Chondrocyte (in vitro differentiated cells): ENCODE data around the gene CRTC2. TPM values are rescaled to one million over a fixed set of nuclear protein-coding genes. Genes with fewer than 3 reads are reported as not detected.

Source experiments
- DNase-seq: peaks from one replicate; pipeline ENCODE4 v3.0.0; 2021; ENCODE audit warnings: mixed read lengths, low spot score
- H3K27ac Mint-ChIP-seq: one replicate; pipeline ENCODE4 v1.8.0; 2021; ENCODE audit warnings: mild to moderate bottlenecking, moderate library complexity, mixed read lengths; ENCODE audit not compliant: unreplicated experiment
- H3K27me3 Mint-ChIP-seq: 2 replicates; pipeline ENCODE4 v1.8.0; 2021; ENCODE audit warnings: low read depth, mixed read lengths
- H3K36me3 Mint-ChIP-seq: 2 replicates; pipeline ENCODE4 v1.8.0; 2021; ENCODE audit warnings: low read depth, mixed read lengths
- H3K4me1 Mint-ChIP-seq: 2 replicates; pipeline ENCODE4 v1.8.0; 2021; ENCODE audit warnings: low read depth, mild to moderate bottlenecking, mixed read lengths
- H3K4me3 Mint-ChIP-seq: one replicate; pipeline ENCODE4 v1.8.0; 2021; ENCODE audit warnings: mild to moderate bottlenecking, moderate library complexity, mixed read lengths; ENCODE audit not compliant: unreplicated experiment
- H3K9me3 Mint-ChIP-seq: 2 replicates; pipeline ENCODE4 v1.8.0; 2021; ENCODE audit warnings: low read depth, mixed read lengths
- CTCF ChIP-seq: fragments of 200-600 bp; sonication (generic); IDR thresholded peaks from 2 replicates; pipeline ENCODE4 v1.5.0; 2021; ENCODE audit warnings: antibody characterized with exemption, mild to moderate bottlenecking, moderate library complexity
- total RNA-seq: library from RNA; stranded (reverse); gene quantifications from 3 replicates; pipeline ENCODE4 v1.2.1, GENCODE V29; 2021

The CRTC2 gene
- total RNA-seq, 1 donor from 2014 or later, result 24.2 TPM

DNA sequence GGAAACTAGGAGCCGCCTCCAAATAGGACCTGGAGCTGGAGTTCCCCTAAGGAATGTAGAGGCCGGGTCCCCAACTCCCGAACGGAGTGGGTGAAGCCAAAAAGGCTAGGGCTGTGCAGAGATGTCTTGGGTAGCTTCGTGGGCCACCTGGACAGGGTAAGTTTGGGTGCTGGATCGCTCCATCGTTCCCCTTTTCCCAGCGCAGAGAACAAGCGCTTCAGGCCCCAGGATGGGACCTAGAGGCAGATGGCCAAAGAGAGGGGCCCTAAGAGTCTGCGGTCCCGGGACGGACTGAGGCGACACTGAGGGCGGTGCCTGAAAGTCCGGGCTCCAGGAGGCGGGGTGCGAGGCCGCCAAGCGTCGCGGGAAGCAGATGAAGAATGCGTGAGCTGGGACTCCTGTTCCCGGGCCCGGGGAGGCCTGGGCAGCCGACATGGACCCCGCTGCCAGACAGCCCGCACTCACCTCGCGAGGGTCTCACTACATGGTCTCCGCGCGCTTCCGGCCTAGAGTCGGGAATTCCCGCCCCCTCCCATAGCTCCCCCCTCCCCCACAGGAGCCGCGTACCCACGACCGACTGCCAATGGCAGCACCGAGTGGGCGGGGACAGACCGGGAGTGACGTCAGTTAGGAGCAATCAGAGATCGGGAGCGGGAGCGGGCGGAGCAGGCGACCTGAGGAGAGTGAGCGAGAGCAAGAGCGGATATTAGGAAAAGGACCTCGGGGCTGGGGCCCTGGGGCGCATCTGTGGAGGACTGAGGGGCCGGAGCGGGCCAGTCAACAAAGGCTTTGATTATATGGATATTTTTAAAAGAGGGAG lies 4.8 kb upstream of the CRTC2 start, which contains the start of gene SLC39A1:
Gene SLC39A1 (minus strand): TSS at position 508 of the 820 bp plus-strand sequence. CDS start 822 bp downstream, outside the sequence.
- Mint-ChIP-seq H3K4me3 (peak within 1 kb of the TSS; percentile 88), H3K9me3 (no peaks in the 10 kb centered on the region), H3K4me1 (peaks cover 73% of the 10 kb centered on the region), H3K36me3 (peaks cover 4% of the 10 kb centered on the region), H3K27ac (peak within 1 kb of the TSS; percentile 94), H3K27me3 (no peaks in the 10 kb centered on the region)
- no peak for TF ChIP-seq CTCF
- peak; percentile 99 for DNase-seq

DNA sequence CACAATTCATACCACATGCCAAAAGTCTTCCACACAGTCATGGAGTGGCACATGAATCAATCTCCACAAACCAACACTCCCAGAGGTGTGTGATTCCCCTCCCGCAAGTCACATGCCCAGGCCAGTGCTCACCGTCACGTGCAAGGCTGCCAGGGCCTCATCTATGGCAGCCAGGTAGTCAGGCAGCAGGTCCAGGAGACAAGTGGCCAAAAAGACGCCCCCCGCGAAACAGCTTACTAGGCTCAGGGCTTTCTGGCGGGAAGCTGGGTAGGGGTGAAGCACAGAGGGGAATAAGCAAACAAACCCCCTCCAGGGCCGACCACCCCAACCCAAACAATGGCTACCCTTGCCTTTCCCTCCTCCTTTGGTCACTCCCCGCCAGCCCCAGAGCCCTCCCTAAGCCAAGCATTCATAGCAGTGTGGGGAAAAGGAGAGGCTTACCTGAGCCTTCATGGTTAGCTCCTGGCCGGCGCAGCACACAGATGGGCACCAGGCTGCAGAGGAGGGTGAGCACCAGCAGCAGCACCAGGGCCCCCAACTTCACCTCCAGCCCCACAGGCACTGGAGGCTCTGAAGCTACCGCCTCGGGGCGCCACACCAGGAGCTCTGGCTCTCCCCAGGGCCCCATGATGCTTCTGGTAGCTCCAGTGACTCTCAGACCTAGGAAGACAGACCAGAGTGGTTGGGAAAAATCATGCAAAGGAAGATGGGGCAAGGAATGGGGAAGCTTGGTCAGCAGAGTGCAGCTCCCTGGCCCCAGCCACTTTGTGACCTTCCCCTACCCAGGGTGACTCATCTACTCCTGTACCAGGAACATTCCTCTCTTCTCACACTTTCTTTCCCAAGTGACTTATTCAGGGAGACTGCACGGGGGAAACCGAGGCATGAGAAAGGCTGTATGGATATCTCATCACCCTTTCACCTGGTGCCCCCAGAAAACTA lies 3.9 kb upstream of the CRTC2 start:
- peak overlapping the region; percentile 94 for H3K27ac Mint-ChIP-seq
- DNase-seq, result no peak
- H3K9me3 Mint-ChIP-seq, result no peaks in the 10 kb centered on the region

GRCh38 chr1:153961421-153961820 lies 3.0 kb upstream of the CRTC2 start:
- peak overlapping the region; percentile 88 for H3K4me3 Mint-ChIP-seq
- H3K9me3 Mint-ChIP-seq, result no peaks in the 10 kb centered on the region
- no peak for TF ChIP-seq CTCF
- H3K27ac Mint-ChIP-seq, result peak overlapping the region; percentile 94
- H3K36me3 Mint-ChIP-seq, result peaks cover 4% of the 10 kb centered on the region
- no peaks in the 10 kb centered on the region for H3K27me3 Mint-ChIP-seq
- DNase-seq, result no peak
- H3K4me1 Mint-ChIP-seq, result peaks cover 73% of the 10 kb centered on the region

More for the DNA sequence above, 3.9 kb upstream of the CRTC2 start:
- TF ChIP-seq CTCF, result no peak
- peaks cover 71% of the 10 kb centered on the region for H3K4me1 Mint-ChIP-seq
- peaks cover 4% of the 10 kb centered on the region for H3K36me3 Mint-ChIP-seq
- H3K27me3 Mint-ChIP-seq, result no peaks in the 10 kb centered on the region
- peak overlapping the region; percentile 88 for H3K4me3 Mint-ChIP-seq

DNA sequence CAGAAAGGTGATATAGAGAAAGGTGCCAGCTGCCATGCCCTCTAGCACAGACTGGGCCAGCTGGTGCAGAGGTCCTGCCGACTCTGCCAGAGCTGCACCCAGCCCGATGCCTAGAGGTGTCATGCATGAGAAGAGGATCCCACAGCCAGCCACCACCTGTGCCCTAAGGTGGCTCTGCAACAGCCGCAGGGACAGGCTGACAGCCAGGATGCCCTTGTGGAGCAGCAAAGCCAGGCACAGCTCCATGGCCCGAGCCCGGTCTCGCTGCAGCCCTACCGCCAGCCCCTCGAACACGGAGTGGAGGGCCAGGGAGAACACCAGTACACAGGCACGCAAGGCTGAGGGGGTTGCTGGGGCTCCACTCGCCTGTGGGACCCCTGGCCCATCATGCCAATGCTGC lies 1.8 kb upstream of the CRTC2 start:
- H3K4me1 Mint-ChIP-seq, result peaks cover 65% of the 10 kb centered on the region
- H3K36me3 Mint-ChIP-seq, result peaks cover 4% of the 10 kb centered on the region
- H3K9me3 Mint-ChIP-seq, result no peaks in the 10 kb centered on the region
- no peak overlapping the region for H3K4me3 Mint-ChIP-seq
- DNase-seq, result peak; percentile 88
- no peaks in the 10 kb centered on the region for H3K27me3 Mint-ChIP-seq
- no peak for TF ChIP-seq CTCF
- H3K27ac Mint-ChIP-seq, result no peak overlapping the region

GRCh38 chr1:153959454-153959853 lies 1.0 kb upstream of the CRTC2 start:
- Mint-ChIP-seq H3K27me3 (no peaks in the 10 kb centered on the region), H3K4me3 (no peak overlapping the region), H3K9me3 (no peaks in the 10 kb centered on the region), H3K4me1 (peaks cover 61% of the 10 kb centered on the region), H3K27ac (peak overlapping the region; percentile 97), H3K36me3 (peaks cover 4% of the 10 kb centered on the region)
- no peak for TF ChIP-seq CTCF
- no peak for DNase-seq
